NCI-H524 treated with DMSO at 0.1 percent for 48 hours (cell line): ENCODE results near the gene MAST4.

Experiments
- DNase-seq: peaks from one replicate; lab custom pipeline; 2025; lab: John Stamatoyannopoulos, UW

MAST4 gene

GRCh38 chr5:67045816-67046740, 449.9 kb downstream of the MAST4 start:
- DNase-seq = no peak

GRCh38 chr5:67047160-67047559, 451.0 kb downstream of the MAST4 start:
- DNase-seq = no peak

GRCh38 chr5:67047616-67048015, 451.4 kb downstream of the MAST4 start:
- DNase-seq = no peak

- DNase-seq = no peak
Observed at GRCh38 chr5:67050125-67050524, 453.9 kb downstream of the MAST4 start.

GRCh38 chr5:67050635-67051034, 454.4 kb downstream of the MAST4 start:
- no peak for DNase-seq

GRCh38 chr5:67051164-67051563, 455.0 kb downstream of the MAST4 start:
- DNase-seq = peak; percentile 53

- no peak for DNase-seq
Observed at GRCh38 chr5:67052034-67052433, 455.8 kb downstream of the MAST4 start.

GRCh38 chr5:67053229-67053628, 457.0 kb downstream of the MAST4 start:
- DNase-seq = no peak

GRCh38 chr5:67058998-67059743, 463.0 kb downstream of the MAST4 start:
- DNase-seq = no peak

GRCh38 chr5:67059744-67060490, 463.7 kb downstream of the MAST4 start:
- no peak for DNase-seq

- no peak for DNase-seq
Observed at GRCh38 chr5:67061511-67061910, 465.3 kb downstream of the MAST4 start.

- no peak for DNase-seq
Observed at GRCh38 chr5:67063055-67063454, 466.9 kb downstream of the MAST4 start.

GRCh38 chr5:67063791-67064190, 467.6 kb downstream of the MAST4 start:
- no peak for DNase-seq

- no peak for DNase-seq
Observed at GRCh38 chr5:67065237-67065636, 469.0 kb downstream of the MAST4 start.

GRCh38 chr5:67065696-67066095, 469.5 kb downstream of the MAST4 start:
- DNase-seq = no peak

GRCh38 chr5:67066815-67067214, 470.6 kb downstream of the MAST4 start:
- DNase-seq = no peak

- DNase-seq = no peak
Observed at GRCh38 chr5:67073045-67073680, 477.0 kb downstream of the MAST4 start.

- DNase-seq = no peak
Observed at GRCh38 chr5:67077296-67077695, 481.1 kb downstream of the MAST4 start.

GRCh38 chr5:67081261-67081660, 485.1 kb downstream of the MAST4 start:
- no peak for DNase-seq

- DNase-seq = no peak
Observed at GRCh38 chr5:67082941-67083340, 486.7 kb downstream of the MAST4 start.

GRCh38 chr5:67085616-67086015, 489.4 kb downstream of the MAST4 start:
- DNase-seq = peak; percentile 55

- peak; percentile 44 for DNase-seq
Observed at GRCh38 chr5:67089200-67089725, 493.1 kb downstream of the MAST4 start.
